Measurements from ENCODE around the gene STXBP1.
A peak's percentile ranks its signal among the peaks of the same experiment; 100 is the strongest.

The STXBP1 gene

DNA sequence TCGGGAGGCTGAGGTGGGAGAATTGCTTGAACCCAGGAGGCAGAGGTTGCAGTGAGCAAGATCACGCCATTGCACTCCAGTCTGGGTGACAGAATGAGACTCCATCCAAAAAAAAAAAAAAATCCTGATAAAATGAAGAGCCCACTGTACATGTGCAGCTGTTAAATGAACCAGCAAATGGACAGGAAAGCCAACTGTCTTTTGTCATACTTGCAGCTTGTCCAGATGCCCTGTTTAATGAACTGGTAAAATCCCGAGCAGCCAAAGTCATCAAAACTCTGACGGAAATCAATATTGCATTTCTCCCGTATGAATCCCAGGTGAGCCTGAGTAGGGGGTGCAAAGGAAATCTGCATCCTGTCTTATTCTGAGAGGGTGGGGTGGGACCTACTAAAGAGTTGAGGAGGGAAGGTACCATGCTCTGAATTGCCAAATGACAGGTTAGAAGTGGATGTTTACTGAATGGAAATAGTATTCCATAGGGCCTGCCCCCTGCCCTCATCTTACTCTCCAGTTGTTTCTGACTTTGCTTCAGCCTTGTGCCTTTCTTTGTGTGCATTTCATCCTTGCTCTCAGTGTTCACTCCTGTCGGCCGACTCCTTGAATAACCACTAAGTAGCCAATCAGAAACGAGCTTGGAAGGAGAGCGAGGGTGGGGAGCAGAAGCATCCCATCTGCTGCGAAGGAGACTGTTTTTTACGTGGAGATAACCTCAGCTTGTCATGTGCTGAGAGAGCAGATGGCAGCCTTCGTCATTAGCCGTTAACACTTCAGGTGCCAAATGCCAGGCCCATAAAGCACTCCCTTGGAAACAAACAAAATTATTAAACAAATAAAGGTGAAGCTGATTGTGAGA, 49.0 kb downstream of the STXBP1 start:
- DNase-seq, result peak; percentile 3

- no peak for DNase-seq
These were observed 50.5 kb downstream of the STXBP1 start for GRCh38 chr9:127662617-127663016.

GRCh38 chr9:127664324-127664677, 52.2 kb downstream of the STXBP1 start:
- no peak for DNase-seq

DNA sequence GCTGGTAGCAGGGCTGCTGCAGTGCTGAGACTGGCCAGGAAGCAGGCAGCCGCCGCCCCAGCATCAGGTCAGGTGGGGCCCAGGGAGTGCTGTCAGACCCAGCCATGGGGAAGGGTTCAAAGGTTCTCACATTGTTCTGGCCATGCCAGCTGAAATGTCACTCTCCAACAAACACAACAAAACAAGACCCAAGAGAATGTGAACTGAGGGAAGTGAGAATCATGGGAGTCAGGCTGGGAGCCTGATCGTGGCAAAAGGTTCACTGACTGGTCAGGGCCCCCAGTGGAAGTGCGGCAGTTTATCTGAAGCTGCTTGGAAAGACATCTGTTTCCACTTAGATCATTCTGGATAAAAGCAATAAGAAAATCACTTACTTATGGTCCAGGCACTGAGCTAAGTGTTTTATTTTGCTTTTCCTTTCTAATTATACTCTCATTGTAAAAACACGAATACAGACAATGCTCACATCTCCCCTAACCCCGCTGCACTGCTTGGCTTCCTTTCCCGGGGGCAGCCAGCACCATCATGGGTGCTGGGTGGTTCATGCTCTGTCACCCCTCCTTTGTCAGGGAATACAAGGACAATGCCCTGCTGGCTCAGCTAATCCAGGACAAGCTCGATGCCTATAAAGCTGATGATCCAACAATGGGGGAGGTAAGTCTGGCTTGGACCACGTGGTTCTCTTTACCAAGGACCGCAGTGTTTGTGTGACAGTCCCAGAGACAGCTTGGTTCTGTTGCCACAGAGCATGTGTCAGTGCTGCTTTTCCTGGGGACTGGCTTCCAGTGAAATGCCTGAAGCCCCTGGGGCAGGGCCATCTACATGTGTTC, 52.8 kb downstream of the STXBP1 start:
- DNase-seq, result no peak

DNA sequence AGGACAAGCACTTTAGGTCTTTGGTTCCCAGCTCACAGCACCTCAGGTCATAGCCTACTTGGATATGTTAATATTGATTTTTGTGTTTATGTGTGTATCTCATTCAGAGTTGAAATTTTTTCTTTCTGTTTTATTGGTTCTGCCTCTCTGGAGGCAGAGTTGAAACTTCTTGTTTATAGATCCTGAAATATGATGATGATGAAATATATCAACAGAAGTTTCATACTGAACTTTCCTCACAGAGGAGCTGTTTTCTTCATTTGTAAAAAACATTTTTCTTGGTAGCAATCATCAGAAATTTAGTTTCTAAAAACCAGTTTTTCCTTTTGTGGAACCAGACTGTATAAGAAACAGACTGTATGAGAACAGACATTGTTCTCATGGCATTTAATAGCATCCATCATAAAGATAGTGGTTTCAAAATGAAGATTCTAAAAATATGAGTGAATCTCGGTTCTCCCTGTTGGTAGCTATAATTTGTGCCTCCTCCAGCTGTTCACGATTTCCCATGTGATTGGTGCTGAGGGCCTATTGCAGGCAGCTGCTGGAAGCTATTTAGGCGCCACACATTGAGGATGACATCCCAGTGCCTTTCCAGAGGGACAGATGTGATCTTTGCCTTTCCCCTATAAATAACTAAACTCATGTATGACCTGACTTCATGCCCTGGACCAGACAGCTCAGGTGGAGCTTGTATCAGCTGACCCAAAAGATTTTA, 55.2 kb downstream of the STXBP1 start:
- DNase-seq, result no peak

- no peak for DNase-seq
These were observed 55.8 kb downstream of the STXBP1 start for GRCh38 chr9:127667906-127668305.

- DNase-seq, result no peak
These were observed 61.2 kb downstream of the STXBP1 start for GRCh38 chr9:127673234-127673633.

- DNase-seq, result no peak
These were observed 64.6 kb downstream of the STXBP1 start for GRCh38 chr9:127676638-127677037.

DNA sequence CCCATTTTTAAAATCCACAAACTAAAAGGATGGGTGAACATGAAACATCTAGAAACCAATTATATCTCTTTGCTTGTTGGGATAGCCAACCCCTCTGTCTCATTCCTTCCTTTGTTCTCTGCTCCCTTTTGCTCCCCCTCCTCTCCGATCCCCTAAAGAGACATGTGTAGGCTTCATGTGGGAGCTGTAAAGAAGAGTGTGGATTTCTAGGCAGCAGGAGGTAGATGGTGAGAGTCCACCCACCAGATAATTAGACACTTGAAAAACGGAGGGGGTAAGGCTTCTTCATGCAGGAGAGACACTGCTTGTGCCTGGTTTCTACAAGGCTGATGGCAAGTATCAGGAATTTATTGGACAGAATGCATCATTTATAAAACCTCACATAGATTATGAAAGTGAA, 67.4 kb downstream of the STXBP1 start:
- DNase-seq, result no peak

DNA sequence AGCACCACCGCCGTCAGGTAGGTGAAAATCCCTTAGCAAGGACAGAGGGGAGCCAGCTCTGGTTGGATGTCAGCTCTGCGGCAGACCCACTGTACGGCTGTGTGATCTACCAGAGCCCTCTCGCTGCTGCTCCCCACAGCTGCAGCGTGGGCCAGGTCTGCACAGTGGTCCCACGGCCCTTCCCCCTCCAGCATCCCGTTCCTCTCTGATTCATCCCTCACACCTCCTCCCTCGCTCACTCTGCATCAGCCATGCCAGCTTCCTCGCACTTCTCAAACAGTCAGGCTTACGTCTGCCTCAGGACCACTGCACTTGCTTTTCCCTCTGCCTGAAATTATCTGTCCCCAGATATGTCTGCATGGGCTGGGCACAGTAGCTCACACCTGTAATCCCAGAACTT, 68.1 kb downstream of the STXBP1 start:
- no peak for DNase-seq

DNA sequence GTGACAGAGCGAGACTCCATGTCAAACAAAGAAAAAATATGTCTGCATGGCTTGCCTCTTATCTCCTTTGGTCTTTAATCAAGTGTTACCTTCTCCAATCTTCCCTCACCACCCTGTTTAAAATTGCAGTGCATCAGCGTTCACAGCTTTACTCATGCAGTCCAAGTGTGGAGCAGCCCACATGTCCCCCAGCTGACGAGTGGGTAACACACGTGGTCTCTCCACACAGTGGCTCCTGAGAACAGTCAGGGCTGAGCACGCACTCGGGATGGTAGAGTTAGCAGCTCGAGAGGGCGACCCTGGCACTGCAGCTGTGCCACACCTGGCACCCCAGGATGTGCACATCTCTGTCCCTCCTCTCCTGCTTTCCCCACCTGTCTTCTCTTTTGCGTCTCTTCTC, 68.8 kb downstream of the STXBP1 start:
- no peak for DNase-seq

DNA sequence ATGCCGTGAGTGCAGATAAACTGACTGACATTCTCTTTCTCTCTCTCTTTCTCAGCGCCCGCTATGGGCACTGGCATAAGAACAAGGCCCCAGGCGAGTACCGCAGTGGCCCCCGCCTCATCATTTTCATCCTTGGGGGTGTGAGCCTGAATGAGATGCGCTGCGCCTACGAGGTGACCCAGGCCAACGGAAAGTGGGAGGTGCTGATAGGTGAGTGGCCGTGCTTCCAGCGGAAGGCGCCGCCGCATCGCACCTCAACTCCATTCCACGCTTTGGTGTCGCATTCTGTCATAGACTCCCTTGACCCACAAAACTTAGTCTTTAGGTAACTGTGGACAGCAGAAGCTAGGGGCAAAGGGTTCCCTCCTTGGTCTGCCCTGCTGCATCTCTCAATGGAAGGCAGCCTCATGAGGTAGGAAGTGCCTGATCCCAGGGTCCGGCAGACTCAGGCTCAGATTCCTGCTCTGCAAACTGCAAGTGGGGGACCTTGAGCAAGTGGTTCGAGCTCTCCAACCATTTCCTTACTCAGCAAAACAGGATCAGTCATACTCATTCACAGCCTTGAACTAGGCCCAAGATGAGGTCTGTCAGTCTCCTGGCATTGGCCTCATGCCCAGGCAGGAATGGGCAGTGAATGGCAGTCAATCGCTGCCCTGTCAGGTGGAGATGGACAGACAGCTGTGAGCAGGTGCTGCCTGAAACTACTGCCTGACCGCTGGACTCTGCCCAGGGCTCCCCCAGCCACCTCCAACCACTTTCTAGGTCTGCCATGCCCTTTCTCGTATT, 70.5 kb downstream of the STXBP1 start:
- DNase-seq, result no peak

- DNase-seq, result no peak
These were observed 71.6 kb downstream of the STXBP1 start for GRCh38 chr9:127683723-127684122.

DNA sequence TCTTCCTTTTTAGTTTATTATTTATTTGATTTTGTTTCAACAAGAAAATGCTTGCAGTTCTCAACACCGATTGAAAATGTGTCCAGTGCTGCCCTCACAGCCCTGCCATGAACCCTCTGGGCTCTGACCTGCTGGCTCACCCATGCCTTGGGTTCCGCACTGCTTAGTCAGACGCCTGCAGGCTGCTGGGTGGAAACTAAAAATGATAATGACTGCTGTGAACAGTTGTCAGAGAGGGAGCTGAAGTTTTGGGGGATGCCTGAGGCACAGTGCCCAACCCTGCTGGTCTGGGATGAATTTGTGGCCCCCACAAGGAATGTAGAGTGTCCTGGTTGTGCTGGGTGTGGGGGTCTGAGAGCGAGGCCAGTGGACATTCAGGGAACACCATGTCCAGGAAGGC, 72.5 kb downstream of the STXBP1 start:
- DNase-seq, result no peak

DNA sequence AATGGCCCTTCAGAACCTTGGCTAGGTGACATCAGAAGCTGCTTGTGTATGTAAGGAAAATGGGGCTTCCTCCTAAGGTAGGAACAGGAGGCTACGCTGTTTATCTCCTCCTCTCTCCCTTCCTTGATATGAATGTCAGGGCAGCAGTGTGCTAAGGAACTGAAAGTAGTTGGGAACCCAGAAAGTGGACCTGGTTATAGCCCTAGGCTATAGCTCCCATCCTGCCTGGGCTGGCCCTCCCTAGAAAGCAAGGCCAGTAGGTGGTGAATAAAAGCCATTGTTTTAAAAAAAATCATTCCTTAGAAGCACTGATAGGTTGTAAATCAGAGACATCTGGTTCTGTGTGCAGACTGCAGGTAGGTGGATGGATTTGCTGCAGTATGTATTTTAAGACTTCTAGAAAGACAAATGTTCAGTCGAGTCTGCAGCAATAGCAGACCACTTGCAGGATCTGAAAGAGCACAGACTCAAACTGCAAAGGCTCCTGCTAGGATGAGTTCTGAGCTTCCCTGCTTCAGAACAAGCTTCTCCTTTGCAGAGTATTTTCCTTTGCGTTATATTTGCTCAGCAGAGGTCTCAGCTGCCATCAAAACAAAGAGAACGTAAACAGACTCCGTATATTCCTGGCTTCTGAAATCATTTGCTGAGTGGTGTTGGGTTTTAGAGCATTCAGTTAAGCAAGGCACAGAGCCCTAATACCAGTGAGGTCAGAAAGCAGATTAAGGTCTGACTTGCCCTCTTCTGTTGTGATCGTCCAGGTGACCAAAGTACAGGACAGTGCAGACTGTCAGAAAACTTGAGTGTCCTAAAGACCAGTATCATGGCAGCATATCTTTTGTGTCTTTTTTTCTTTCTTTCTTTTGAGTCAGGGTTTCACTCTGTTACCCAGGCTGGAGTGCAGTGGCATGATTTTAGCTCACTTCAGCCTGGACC, 74.7 kb downstream of the STXBP1 start:
- DNase-seq, result peak; percentile 17

DNA sequence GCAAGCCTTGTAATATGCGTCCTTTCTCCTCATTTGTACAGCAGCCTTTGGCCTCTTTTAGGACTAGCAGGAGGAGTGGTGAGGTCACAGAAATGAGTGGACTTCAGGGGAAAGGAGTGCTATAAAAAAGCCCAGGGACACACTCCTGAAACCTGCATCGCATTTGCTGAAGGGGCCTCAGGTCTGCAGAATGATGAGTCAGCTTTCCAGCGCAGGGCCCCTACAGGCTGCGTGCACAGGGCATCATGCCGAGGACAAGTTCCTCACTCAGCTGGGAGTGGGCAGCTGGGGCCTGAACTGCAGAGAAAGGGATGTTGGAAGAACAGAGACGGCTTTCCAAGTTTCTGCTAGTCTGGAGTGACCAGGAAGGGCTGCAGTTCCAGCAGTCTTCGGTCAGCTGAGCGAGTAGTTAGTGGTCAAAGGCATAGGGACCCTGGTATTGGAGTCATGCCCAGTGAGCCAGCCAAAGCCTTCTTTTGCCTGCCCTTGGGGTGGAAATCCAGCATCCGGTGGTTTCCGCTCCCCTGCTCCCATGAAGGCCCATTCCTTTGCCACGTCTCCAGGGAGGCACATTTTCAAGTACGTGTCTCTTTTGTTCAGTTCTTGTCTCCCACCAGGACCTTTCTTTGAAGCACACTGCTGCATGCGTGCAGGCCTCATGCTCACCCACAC, 77.4 kb downstream of the STXBP1 start:
- DNase-seq, result no peak

DNA sequence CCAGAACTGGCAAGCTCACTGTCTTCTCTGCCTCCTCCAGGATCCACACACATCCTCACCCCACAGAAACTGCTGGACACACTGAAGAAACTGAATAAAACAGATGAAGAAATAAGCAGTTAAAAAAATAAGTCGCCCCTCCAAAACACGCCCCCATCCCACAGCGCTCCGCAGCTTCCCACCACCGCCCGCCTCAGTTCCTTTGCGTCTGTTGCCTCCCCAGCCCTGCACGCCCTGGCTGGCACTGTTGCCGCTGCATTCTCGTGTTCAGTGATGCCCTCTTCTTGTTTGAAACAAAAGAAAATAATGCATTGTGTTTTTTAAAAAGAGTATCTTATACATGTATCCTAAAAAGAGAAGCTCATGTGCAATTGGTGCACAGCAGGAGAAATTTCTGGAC, 78.7 kb downstream of the STXBP1 start:
- no peak for DNase-seq

DNA sequence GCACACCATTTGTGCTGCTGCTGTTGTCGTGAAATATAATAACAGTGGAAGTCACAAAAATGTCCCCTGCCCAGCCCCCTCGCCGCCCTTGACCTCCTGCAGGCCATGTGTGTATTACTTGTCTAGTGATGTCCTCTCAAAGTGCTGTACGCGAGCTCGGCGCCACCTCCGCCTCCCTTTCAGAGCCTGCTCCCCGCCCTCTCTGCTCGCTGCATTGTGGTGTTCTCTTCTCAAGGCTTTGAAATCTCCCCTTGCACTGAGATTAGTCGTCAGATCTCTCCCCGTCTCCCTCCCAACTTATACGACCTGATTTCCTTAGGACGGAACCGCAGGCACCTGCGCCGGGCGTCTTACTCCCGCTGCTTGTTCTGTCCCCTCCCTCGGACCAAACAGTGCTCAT, 80.0 kb downstream of the STXBP1 start:
- no peak for DNase-seq

GRCh38 chr9:127693143-127693542, 81.1 kb downstream of the STXBP1 start:
- no peak for DNase-seq

- DNase-seq, result no peak
These were observed 81.6 kb downstream of the STXBP1 start for GRCh38 chr9:127693697-127694096.
